ENCODE measurements around the gene GSG1L2.

GSG1L2 gene

GRCh38 chr17:9824797-9825338 lies 3.0 kb upstream of the GSG1L2 start:
- DNase-seq: no peak

- no peak for DNase-seq
Measured at GRCh38 chr17:9824094-9824493, 2.2 kb upstream of the GSG1L2 start.

- no peak for DNase-seq
Measured at GRCh38 chr17:9820448-9820847, 1.4 kb downstream of the GSG1L2 start.

- no peak for DNase-seq
Measured at GRCh38 chr17:9818760-9819159, 3.1 kb downstream of the GSG1L2 start.

- no peak for DNase-seq
Measured at GRCh38 chr17:9817086-9817485, 4.8 kb downstream of the GSG1L2 start.

GRCh38 chr17:9816472-9816871 lies 5.4 kb downstream of the GSG1L2 start:
- no peak for DNase-seq

GRCh38 chr17:9814337-9814945 lies 7.4 kb downstream of the GSG1L2 start:
- no peak for DNase-seq

GRCh38 chr17:9813166-9813565 lies 8.7 kb downstream of the GSG1L2 start:
- DNase-seq: no peak

- no peak for DNase-seq
Measured at GRCh38 chr17:9811537-9811936, 10.3 kb downstream of the GSG1L2 start.

GRCh38 chr17:9811086-9811485 lies 10.8 kb downstream of the GSG1L2 start:
- DNase-seq: no peak

GRCh38 chr17:9810100-9810949 lies 11.6 kb downstream of the GSG1L2 start:
- no peak for DNase-seq

GRCh38 chr17:9809409-9809808 lies 12.5 kb downstream of the GSG1L2 start:
- no peak for DNase-seq

- DNase-seq: no peak
Measured at GRCh38 chr17:9806699-9807098, 15.2 kb downstream of the GSG1L2 start.

GRCh38 chr17:9805769-9806168 lies 16.1 kb downstream of the GSG1L2 start:
- DNase-seq: no peak

- no peak for DNase-seq
Measured at GRCh38 chr17:9802697-9803096, 19.2 kb downstream of the GSG1L2 start.

GRCh38 chr17:9802294-9802693 lies 19.6 kb downstream of the GSG1L2 start:
- DNase-seq: no peak

- no peak for DNase-seq
Measured at GRCh38 chr17:9801505-9801904, 20.4 kb downstream of the GSG1L2 start.

GRCh38 chr17:9798724-9799123 lies 23.2 kb downstream of the GSG1L2 start:
- DNase-seq: no peak

- no peak for DNase-seq
Measured at GRCh38 chr17:9798008-9798407, 23.9 kb downstream of the GSG1L2 start.

- no peak for DNase-seq
Measured at GRCh38 chr17:9792181-9792840, 29.6 kb downstream of the GSG1L2 start.

- no peak for DNase-seq
Measured at GRCh38 chr17:9790889-9791876, 30.7 kb downstream of the GSG1L2 start, which contains the start of gene DHRS7C. Gene DHRS7C (minus strand): TSS chr17:9791592. CDS start chr17:9791284, 308 bp downstream.

- no peak for DNase-seq
Measured at GRCh38 chr17:9790316-9790715, 31.6 kb downstream of the GSG1L2 start.
